Tibial artery (tissue), 4 donors: Measurements from ENCODE around the gene MAP3K4.

ENCODE experiments used
- DNase-seq, 2 donors: peaks; one replicate each; pipeline ENCODE4 v3.0.0-alpha.2; 2019
- H3K27ac ChIP-seq, 2 donors: fragments of 200-600 bp; sonication (generic) in 1 of 2; 1 replicate in 1 of 2; 2 replicates in 1 of 2; pipeline ENCODE4 v1.5.1; 2018 to 2019; ENCODE audit warnings: mild to moderate bottlenecking in 1 of 2
- H3K27me3 ChIP-seq, 2 donors: fragments of 200-600 bp; sonication (generic) in 1 of 2; one replicate each; pipeline versions ENCODE4 v1.5.1 to v1.6.0; 2016 to 2019
- H3K36me3 ChIP-seq, 3 donors: fragments of 200-600 bp; sonication (generic) in 2 of 3; one replicate each; pipeline ENCODE4 v1.5.1; 2016 to 2019; ENCODE audit warnings: mild to moderate bottlenecking in 2 of 3
- H3K4me1 ChIP-seq, 4 donors: fragments of 200-600 bp; sonication (generic) in 2 of 4; 1 replicate in 3 of 4; 2 replicates in 1 of 4; pipeline ENCODE4 v1.5.1; 2016 to 2019
- H3K4me3 ChIP-seq, 2 donors: fragments of 200-600 bp; sonication (generic) in 1 of 2; 1 replicate in 1 of 2; 2 replicates in 1 of 2; pipeline ENCODE4 v1.5.1; 2018 to 2019; ENCODE audit warnings: mild to moderate bottlenecking in 2 of 2
- H3K9me3 ChIP-seq, 3 donors: fragments of 200-600 bp; sonication (generic) in 1 of 3; one replicate each; pipeline ENCODE4 v1.5.1; 2016 to 2019
- CTCF ChIP-seq, 2 experiments: fragments of 200-600 bp in 1 of 2; fragments of 450-650 bp in 1 of 2; IDR thresholded peaks; one replicate each; pipeline ENCODE4 v1.5.1; 2017 to 2019; ENCODE audit warnings: antibody characterized with exemption in 2 of 2, mild to moderate bottlenecking in 1 of 2, moderate library complexity in 1 of 2
- intact Hi-C: fragments of 100-400 bp; cut with DNase I; formaldehyde crosslinking; loops from one replicate; pipeline ENCODE4 v1.15.0; 2023; ENCODE audit warnings: low total_unique reads

MAP3K4 gene

GRCh38 chr6:161057103-161058091, 65.8 kb downstream of the MAP3K4 start:
- H3K9me3 ChIP-seq = no peaks in the 10 kb centered on the region
- TF ChIP-seq CTCF (IDR thresholded peaks at IDR 0.05) = no peak
- no peaks in the 10 kb centered on the region for H3K27me3 ChIP-seq
- no peak overlapping the region for H3K4me3 ChIP-seq
- no peak overlapping the region for H3K27ac ChIP-seq
- no peak for DNase-seq
- intact Hi-C loops = no loop called here
- peaks cover 0 to 8% (median 0%) of the 10 kb centered on the region in 3 donors for H3K36me3 ChIP-seq
- H3K4me1 ChIP-seq = no peaks in the 10 kb centered on the region

GRCh38 chr6:161058741-161059140, 67.2 kb downstream of the MAP3K4 start:
- H3K4me1 ChIP-seq = no peaks in the 10 kb centered on the region
- H3K4me3 ChIP-seq = no peak overlapping the region
- H3K9me3 ChIP-seq = no peaks in the 10 kb centered on the region
- no peak overlapping the region for H3K27ac ChIP-seq
- no peaks in the 10 kb centered on the region for H3K36me3 ChIP-seq
- intact Hi-C loops = no loop called here
- no peak for DNase-seq
- no peaks in the 10 kb centered on the region for H3K27me3 ChIP-seq
- TF ChIP-seq CTCF (IDR thresholded peaks at IDR 0.05) = no peak

GRCh38 chr6:161061576-161061975, 70.0 kb downstream of the MAP3K4 start:
- Histone ChIP-seq H3K27ac (no peak overlapping the region), H3K4me3 (no peak overlapping the region), H3K27me3 (no peaks in the 10 kb centered on the region), H3K4me1 (no peaks in the 10 kb centered on the region), H3K9me3 (no peaks in the 10 kb centered on the region), H3K36me3 (no peaks in the 10 kb centered on the region)
- no peak for DNase-seq
- intact Hi-C loops = no loop called here
- TF ChIP-seq CTCF (IDR thresholded peaks at IDR 0.05) = no peak

GRCh38 chr6:161064915-161065314, 73.3 kb downstream of the MAP3K4 start:
- no peak for TF ChIP-seq CTCF (IDR thresholded peaks at IDR 0.05)
- intact Hi-C loops = no loop called here
- Histone ChIP-seq H3K27me3 (no peaks in the 10 kb centered on the region), H3K27ac (no peak overlapping the region), H3K36me3 (no peaks in the 10 kb centered on the region), H3K4me1 (no peaks in the 10 kb centered on the region), H3K4me3 (no peak overlapping the region), H3K9me3 (no peaks in the 10 kb centered on the region)
- no peak for DNase-seq

- Histone ChIP-seq H3K4me3 (no peak overlapping the region), H3K9me3 (no peaks in the 10 kb centered on the region), H3K4me1 (no peaks in the 10 kb centered on the region), H3K27ac (no peak overlapping the region), H3K36me3 (peaks cover 0 to 9% (median 8%) of the 10 kb centered on the region in 3 donors), H3K27me3 (no peaks in the 10 kb centered on the region)
- no peak for TF ChIP-seq CTCF (IDR thresholded peaks at IDR 0.05)
- intact Hi-C loops = no loop called here
- DNase-seq = no peak
These were observed 74.9 kb downstream of the MAP3K4 start for GRCh38 chr6:161066511-161066910.
